Measurements from ENCODE around the gene SMKR1. TPM values are rescaled to one million over a fixed set of nuclear protein-coding genes. Genes with fewer than 3 reads are reported as not detected.

SMKR1 gene
- total and polyA plus RNA-seq, 8 donors, result 0.70 to 0.76 TPM; not detected in 6

DNA sequence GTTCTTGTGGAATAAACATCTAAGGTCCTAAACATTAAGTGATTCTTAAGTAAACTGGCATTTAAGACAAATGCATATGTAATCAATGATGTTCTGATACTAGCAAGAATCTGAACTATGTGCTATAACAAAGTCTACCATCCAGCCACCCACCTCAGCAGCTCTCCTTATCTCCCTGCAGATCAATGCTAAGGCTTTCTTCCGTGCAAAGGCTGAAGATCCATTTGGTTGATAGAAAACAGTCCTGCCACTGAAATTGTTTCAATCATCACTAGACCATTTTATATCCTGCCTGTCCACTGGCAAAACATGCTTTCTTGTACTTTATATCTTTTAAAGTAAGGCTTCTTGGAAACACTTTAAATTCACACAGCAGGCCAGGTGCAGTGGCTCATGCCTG, 6.3 kb upstream of the SMKR1 start:
- intact Hi-C loops (cut with DNase I; ENCODE audit: low total_unique reads), result no loop called here
- Histone ChIP-seq H3K4me3 (no peak overlapping the region), H3K27me3 (no peaks in the 10 kb centered on the region), H3K27ac (no peak overlapping the region), H3K36me3 (no peaks in the 10 kb centered on the region), H3K4me1 (no peaks in the 10 kb centered on the region), H3K9me3 (no peaks in the 10 kb centered on the region)
- 45 to 59% (median 55%) methylated on average over 1 of the region's 1 CpG for WGBS, 5 donors
- DNase-seq, result no peak
- TF ChIP-seq CTCF (IDR thresholded peaks at IDR 0.05) (no peak), POLR2AphosphoS5 (IDR thresholded peaks at IDR 0.05) (no peak), POLR2A (IDR thresholded peaks at IDR 0.05) (no peak), EP300 (IDR thresholded peaks at IDR 0.05) (no peak)

DNA sequence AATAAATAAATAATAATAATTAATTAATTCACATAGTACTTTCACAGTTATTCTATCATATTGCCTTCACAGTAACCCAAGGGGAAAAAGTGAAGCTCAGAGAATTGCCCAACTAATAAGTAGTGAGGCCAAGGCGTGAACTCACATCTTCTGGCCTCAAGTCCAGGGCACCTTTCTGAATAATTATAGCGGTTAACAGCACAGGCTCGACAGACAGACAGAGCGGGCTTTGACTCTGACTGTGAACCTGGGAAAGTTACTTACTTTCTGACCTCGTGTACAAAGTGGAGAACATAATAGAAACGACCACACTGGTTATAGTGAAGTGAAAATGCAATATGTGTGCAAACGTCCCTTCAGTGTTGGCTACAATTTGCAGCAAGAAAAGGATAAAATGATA, 5.7 kb upstream of the SMKR1 start:
- no peak overlapping the region for H3K27ac ChIP-seq
- H3K36me3 ChIP-seq, result no peaks in the 10 kb centered on the region
- no peak overlapping the region for H3K4me3 ChIP-seq
- H3K27me3 ChIP-seq, result no peaks in the 10 kb centered on the region
- H3K9me3 ChIP-seq, result no peaks in the 10 kb centered on the region
- intact Hi-C loops (cut with DNase I; ENCODE audit: low total_unique reads), result no loop called here
- WGBS, 5 donors, result 67 to 80% (median 73%) methylated on average over 7 of the region's 7 CpGs
- TF ChIP-seq EP300 (IDR thresholded peaks at IDR 0.05) (no peak), POLR2AphosphoS5 (IDR thresholded peaks at IDR 0.05) (no peak), POLR2A (IDR thresholded peaks at IDR 0.05) (no peak), CTCF (IDR thresholded peaks at IDR 0.05) (no peak)
- H3K4me1 ChIP-seq, result peaks cover under 1 to 4% (median 2%) of the 10 kb centered on the region in 4 donors
- no peak for DNase-seq

GRCh38 chr7:129497156-129497555, 5.2 kb upstream of the SMKR1 start:
- WGBS, 5 donors, result 83 to 94% (median 90%) methylated on average over 4 of the region's 4 CpGs
- no peak overlapping the region for H3K4me3 ChIP-seq
- no peak overlapping the region for H3K27ac ChIP-seq
- TF ChIP-seq POLR2A (IDR thresholded peaks at IDR 0.05), result no peak
- no peak for TF ChIP-seq CTCF (IDR thresholded peaks at IDR 0.05)
- TF ChIP-seq EP300 (IDR thresholded peaks at IDR 0.05), result no peak
- TF ChIP-seq POLR2AphosphoS5 (IDR thresholded peaks at IDR 0.05), result no peak
- intact Hi-C loops (cut with DNase I; ENCODE audit: low total_unique reads), result no loop called here
- H3K4me1 ChIP-seq, result peaks cover 5 to 8% (median 6%) of the 10 kb centered on the region in 4 donors
- no peaks in the 10 kb centered on the region for H3K9me3 ChIP-seq
- no peaks in the 10 kb centered on the region for H3K36me3 ChIP-seq
- no peak for DNase-seq
- no peaks in the 10 kb centered on the region for H3K27me3 ChIP-seq

DNA sequence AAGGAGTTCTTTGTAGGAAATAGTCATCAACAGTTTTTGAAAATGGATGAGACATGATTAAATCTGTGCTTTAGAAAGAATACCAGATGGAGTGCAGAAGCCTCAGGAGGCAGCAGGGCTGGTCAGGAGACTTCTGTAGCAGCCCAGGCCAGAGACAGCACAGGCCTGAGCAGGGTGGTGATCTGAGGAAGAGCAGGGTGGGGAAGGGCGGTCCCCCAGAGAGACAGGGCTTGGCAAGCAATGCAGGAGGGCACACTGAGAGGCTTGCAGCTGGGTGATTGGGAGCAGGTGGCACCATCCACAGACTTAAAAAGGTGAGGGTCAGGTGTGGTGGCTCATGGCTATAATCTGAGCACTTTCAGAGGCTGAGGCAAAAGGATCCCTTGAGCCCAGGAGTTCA, 4.3 kb upstream of the SMKR1 start:
- no peaks in the 10 kb centered on the region for H3K9me3 ChIP-seq
- 92 to 100% (median 96%) methylated on average over 1 of the region's 1 CpG for WGBS, 5 donors

More for the DNA sequence above, 4.3 kb upstream of the SMKR1 start:
- no peak overlapping the region for H3K4me3 ChIP-seq
- H3K36me3 ChIP-seq, result no peaks in the 10 kb centered on the region
- no peak overlapping the region for H3K27ac ChIP-seq
- H3K27me3 ChIP-seq, result peaks cover 0 to 7% (median 0%) of the 10 kb centered on the region in 3 donors
- intact Hi-C loops (cut with DNase I; ENCODE audit: low total_unique reads), result no loop called here
- H3K4me1 ChIP-seq, result peaks cover 10 to 14% (median 12%) of the 10 kb centered on the region in 4 donors
- DNase-seq, result no peak
- TF ChIP-seq CTCF (IDR thresholded peaks at IDR 0.05) (no peak), POLR2A (IDR thresholded peaks at IDR 0.05) (no peak), POLR2AphosphoS5 (IDR thresholded peaks at IDR 0.05) (no peak), EP300 (IDR thresholded peaks at IDR 0.05) (no peak)
